Activated CD8-positive, alpha-beta T cell treated with anti-CD3 and anti-CD28 coated beads, Interleukin-2, amount 10 ng/mL, durations not matched to agents 7 days and 5 days (primary cell): ENCODE results near the gene ZKSCAN1. TPM values are rescaled to one million over a fixed set of nuclear protein-coding genes. Genes with fewer than 3 reads are reported as not detected.

Source experiments
- ATAC-seq: fragments of 150-1000 bp; cut with Tn5 transposase; one replicate; pipeline ENCODE4 v1.10.0; 2021; ENCODE audit warnings: moderate library complexity
- CTCF ChIA-PET: fragments of 350-600 bp; sonication (Branson Sonifier 250); formaldehyde crosslinking; loops from one replicate; lab custom pipeline; 2021; ENCODE audit warnings: antibody characterized with exemption; lab: Charles Lee
- POLR2A ChIA-PET: fragments of 350-600 bp; sonication (Branson Sonifier 250); formaldehyde crosslinking; loops from one replicate; lab custom pipeline; 2021; ENCODE audit warnings: antibody characterized with exemption; lab: Charles Lee
- DNase-seq: peaks from one replicate; pipeline ENCODE4 v3.0.0-alpha.2; 2020
- H3K27ac Mint-ChIP-seq: one replicate; pipeline ENCODE4 v1.8.0; 2021; ENCODE audit warnings: mild to moderate bottlenecking, mixed read lengths
- H3K27me3 Mint-ChIP-seq: one replicate; pipeline ENCODE4 v1.8.0; 2021; ENCODE audit warnings: low read depth, mixed read lengths
- H3K36me3 Mint-ChIP-seq: one replicate; pipeline ENCODE4 v1.8.0; 2021; ENCODE audit warnings: low read depth, mixed read lengths
- H3K4me1 Mint-ChIP-seq: one replicate; pipeline ENCODE4 v1.8.0; 2021; ENCODE audit warnings: low read depth, mixed read lengths
- H3K4me3 Mint-ChIP-seq: one replicate; pipeline ENCODE4 v1.8.0; 2021; ENCODE audit warnings: mild to moderate bottlenecking, mixed read lengths
- H3K9me3 Mint-ChIP-seq: one replicate; pipeline ENCODE4 v1.8.0; 2022; ENCODE audit warnings: mixed read lengths; ENCODE audit not compliant: insufficient read depth
- total RNA-seq, 2 experiments: library from RNA; stranded (reverse); gene quantifications; one replicate each; pipeline ENCODE4 v1.2.3, GENCODE V29; 2021

The ZKSCAN1 gene
- total RNA-seq, 2 experiments from 2014 or later = 50.4 to 54.5 TPM

- no peak for ATAC-seq
- POLR2A ChIA-PET = no interaction called here
Observed at GRCh38 chr7:100065452-100066186, 50.2 kb downstream of the ZKSCAN1 start.

GRCh38 chr7:100066953-100067352 lies 51.6 kb downstream of the ZKSCAN1 start:
- peaks cover 50% of the 10 kb centered on the region for H3K36me3 Mint-ChIP-seq
- no peak for DNase-seq
- CTCF ChIA-PET = interaction anchor here (1.0 kb wide), 1 partner anchor 73 kb away, joined by 3 read pairs; no protein-coding TSS in a partner anchor

More at GRCh38 chr7:100065452-100066186, 50.2 kb downstream of the ZKSCAN1 start:
- Mint-ChIP-seq H3K4me3 (no peak overlapping the region), H3K9me3 (peaks cover 5% of the 10 kb centered on the region), H3K27ac (no peak overlapping the region), H3K4me1 (no peaks in the 10 kb centered on the region), H3K36me3 (peaks cover 42% of the 10 kb centered on the region), H3K27me3 (no peaks in the 10 kb centered on the region)
- CTCF ChIA-PET = no interaction called here
- no peak for DNase-seq

DNA sequence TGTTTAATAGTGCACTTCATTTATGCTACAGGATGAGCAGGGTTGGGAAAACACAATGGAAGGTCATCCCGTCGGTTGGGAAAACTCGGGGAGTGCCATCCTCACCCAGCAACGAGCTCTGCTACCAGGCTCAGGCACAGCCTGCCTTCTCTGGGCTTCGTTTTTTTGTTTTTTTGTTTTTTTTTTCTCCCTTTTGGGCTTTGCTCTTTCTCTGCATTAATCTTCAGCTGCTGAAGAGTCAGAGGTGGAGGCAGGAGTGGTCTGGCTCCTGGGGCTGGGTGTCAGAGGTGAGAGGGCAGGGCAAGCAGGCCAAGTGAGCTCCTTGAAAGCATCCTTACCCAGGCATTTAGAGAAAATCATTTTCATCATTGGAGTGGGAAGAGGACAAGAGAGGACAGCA lies 54.6 kb downstream of the ZKSCAN1 start:
- no peak overlapping the region for H3K27ac Mint-ChIP-seq
- H3K9me3 Mint-ChIP-seq = peaks cover 26% of the 10 kb centered on the region
- H3K27me3 Mint-ChIP-seq = no peaks in the 10 kb centered on the region
- no peaks in the 10 kb centered on the region for H3K4me1 Mint-ChIP-seq
- DNase-seq (no peak), ATAC-seq (no peak)
- no peak overlapping the region for H3K4me3 Mint-ChIP-seq
- CTCF ChIA-PET = no interaction called here
- POLR2A ChIA-PET = no interaction called here
- H3K36me3 Mint-ChIP-seq = peaks cover 68% of the 10 kb centered on the region

More at GRCh38 chr7:100066953-100067352, 51.6 kb downstream of the ZKSCAN1 start:
- POLR2A ChIA-PET = interaction anchor here (1.2 kb wide), 1 partner anchor 11 kb away, joined by 3 read pairs; no protein-coding TSS in a partner anchor
- H3K4me3 Mint-ChIP-seq = no peak overlapping the region
- H3K4me1 Mint-ChIP-seq = no peaks in the 10 kb centered on the region
- H3K27ac Mint-ChIP-seq = no peak overlapping the region
- H3K9me3 Mint-ChIP-seq = peaks cover 15% of the 10 kb centered on the region
- no peaks in the 10 kb centered on the region for H3K27me3 Mint-ChIP-seq
- ATAC-seq = no peak

DNA sequence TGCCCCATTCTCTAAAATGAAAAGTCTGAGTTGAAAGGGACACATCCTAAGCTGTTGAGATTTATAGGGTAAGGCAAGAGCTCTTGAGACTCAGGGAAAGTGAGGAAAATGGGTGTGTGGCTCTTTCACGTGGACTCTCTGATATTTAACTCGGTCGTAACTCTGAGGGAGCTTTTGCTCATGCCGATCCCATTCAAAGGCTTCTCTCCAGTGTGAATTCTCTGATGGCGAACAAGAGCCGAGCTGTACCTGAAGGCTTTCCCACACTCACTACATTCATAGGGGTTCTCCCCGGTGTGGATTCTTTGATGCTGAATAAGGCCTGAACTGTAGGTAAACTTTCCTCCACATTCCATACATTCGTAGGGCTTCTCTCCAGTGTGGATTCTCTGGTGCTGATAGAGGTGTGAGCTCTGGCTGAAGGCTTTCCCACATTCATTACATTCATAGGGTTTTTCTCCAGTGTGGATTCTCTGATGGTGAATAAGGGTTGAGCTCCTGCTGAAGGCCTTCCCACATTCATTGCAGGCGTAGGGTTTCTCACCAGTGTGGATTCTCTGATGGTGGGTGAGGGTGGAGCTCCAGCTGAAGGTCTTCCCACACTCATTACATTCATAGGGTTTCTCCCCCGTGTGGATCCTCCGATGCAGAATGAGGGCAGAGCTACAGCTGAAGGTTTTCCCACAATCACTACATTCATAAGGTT lies 55.8 kb downstream of the ZKSCAN1 start:
- Mint-ChIP-seq H3K36me3 (peaks cover 76% of the 10 kb centered on the region), H3K27me3 (no peaks in the 10 kb centered on the region), H3K4me3 (no peak overlapping the region), H3K4me1 (no peaks in the 10 kb centered on the region), H3K9me3 (peaks cover 26% of the 10 kb centered on the region), H3K27ac (no peak overlapping the region)
- ATAC-seq = no peak
- ChIA-PET POLR2A (interaction anchor here (1.1 kb wide), 1 partner anchor 56 kb away, joined by 4 read pairs; the partner anchor contains the start of gene ZKSCAN1), CTCF (interaction anchor here (0.8 to 1.1 kb wide), 3 partner anchors 8 to 18 kb away, joined by 3 to 5 read pairs (median 4); partner anchors contain the start of gene ZNF3)
- DNase-seq = no peak

DNA sequence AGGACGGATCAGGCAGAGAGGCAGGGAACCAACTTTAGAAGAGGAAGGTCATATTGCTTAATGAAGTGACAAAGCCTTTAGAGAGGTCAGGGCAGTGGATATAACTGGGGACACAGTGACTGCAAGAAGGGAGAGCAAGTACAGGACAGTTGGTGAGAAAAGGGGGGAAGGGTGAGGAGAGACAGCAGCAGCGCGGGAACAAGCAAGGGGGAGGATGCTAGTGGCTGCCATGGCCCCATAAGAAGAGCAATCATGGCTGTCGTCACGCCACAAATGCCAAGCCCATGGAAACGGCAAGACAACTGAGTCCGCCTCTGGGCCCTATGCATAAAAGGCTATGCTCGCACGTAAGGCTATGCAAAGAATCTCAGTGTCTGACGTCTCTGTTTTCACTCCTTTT lies 57.1 kb downstream of the ZKSCAN1 start:
- Mint-ChIP-seq H3K9me3 (peaks cover 26% of the 10 kb centered on the region), H3K27me3 (no peaks in the 10 kb centered on the region), H3K27ac (no peak overlapping the region), H3K4me3 (no peak overlapping the region), H3K4me1 (no peaks in the 10 kb centered on the region), H3K36me3 (peaks cover 83% of the 10 kb centered on the region)
- ChIA-PET CTCF (interaction anchor here (1.3 to 1.5 kb wide), 2 partner anchors 10 to 22 kb away, joined by 3 to 4 read pairs; partner anchors contain the start of gene ZSCAN21), POLR2A (interaction anchor here (1.4 kb wide), 1 partner anchor 8 kb away, joined by 5 read pairs; no protein-coding TSS in a partner anchor)
- ATAC-seq = no peak
- no peak for DNase-seq

- peaks cover 26% of the 10 kb centered on the region for H3K9me3 Mint-ChIP-seq
- no peak overlapping the region for H3K27ac Mint-ChIP-seq
- POLR2A ChIA-PET = interaction anchor here (0.6 to 0.7 kb wide), 3 partner anchors 58 to 712 kb away, joined by 3 to 4 read pairs (median 3); no protein-coding TSS in a partner anchor
- no peak for ATAC-seq
- H3K4me1 Mint-ChIP-seq = peaks cover 4% of the 10 kb centered on the region
- CTCF ChIA-PET = no interaction called here
- peaks cover 82% of the 10 kb centered on the region for H3K36me3 Mint-ChIP-seq
- no peak for DNase-seq
- no peak overlapping the region for H3K4me3 Mint-ChIP-seq
- H3K27me3 Mint-ChIP-seq = no peaks in the 10 kb centered on the region
Observed at GRCh38 chr7:100074841-100075240, 59.4 kb downstream of the ZKSCAN1 start.

GRCh38 chr7:100075418-100075817 lies 60.0 kb downstream of the ZKSCAN1 start:
- ChIA-PET POLR2A (interaction anchor here (0.6 kb wide), 1 partner anchor 616 kb away, joined by 3 read pairs; no protein-coding TSS in a partner anchor), CTCF (interaction anchor here (1.2 kb wide), 1 partner anchor 14 kb away, joined by 3 read pairs; no protein-coding TSS in a partner anchor)
- no peaks in the 10 kb centered on the region for H3K27me3 Mint-ChIP-seq
- H3K36me3 Mint-ChIP-seq = peaks cover 76% of the 10 kb centered on the region
- ATAC-seq (no peak), DNase-seq (no peak)
- H3K4me3 Mint-ChIP-seq = no peak overlapping the region
- H3K9me3 Mint-ChIP-seq = peaks cover 21% of the 10 kb centered on the region
- no peak overlapping the region for H3K27ac Mint-ChIP-seq
- H3K4me1 Mint-ChIP-seq = peaks cover 9% of the 10 kb centered on the region

DNA sequence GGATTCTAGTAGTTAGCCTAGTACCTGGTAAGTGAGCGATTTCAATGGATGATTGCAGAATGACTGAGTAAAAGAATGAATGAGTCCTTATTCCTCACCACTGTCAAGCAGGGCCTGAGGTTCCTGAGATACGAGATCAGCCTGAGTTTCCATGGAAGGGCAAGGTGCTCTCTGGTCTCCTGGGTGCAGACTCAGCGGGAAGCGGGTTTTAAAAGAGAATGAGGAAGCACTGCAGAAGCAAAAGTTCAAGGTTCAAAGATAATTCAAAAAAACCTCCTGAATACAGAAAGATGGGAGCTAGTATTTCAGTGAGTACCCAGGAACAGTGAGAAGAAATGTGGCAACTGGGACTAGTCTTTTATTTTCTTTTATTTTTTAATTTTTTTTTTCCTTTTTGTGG lies 61.8 kb downstream of the ZKSCAN1 start:
- ChIA-PET CTCF (interaction anchor here (0.6 to 1.1 kb wide), 2 partner anchors 13 to 97 kb away, joined by 3 to 5 read pairs; no protein-coding TSS in a partner anchor), POLR2A (interaction anchor here (0.7 kb wide), 1 partner anchor 62 kb away, joined by 3 read pairs; no protein-coding TSS in a partner anchor)
- Mint-ChIP-seq H3K4me3 (no peak overlapping the region), H3K9me3 (peaks cover 9% of the 10 kb centered on the region), H3K27ac (no peak overlapping the region), H3K27me3 (no peaks in the 10 kb centered on the region), H3K36me3 (peaks cover 58% of the 10 kb centered on the region), H3K4me1 (peaks cover 17% of the 10 kb centered on the region)
- ATAC-seq (no peak), DNase-seq (no peak)

- CTCF ChIA-PET = interaction anchor here (1.2 to 1.8 kb wide), 2 partner anchors 8 to 38 kb away, joined by 3 to 5 read pairs; no protein-coding TSS in a partner anchor
- peaks cover 25% of the 10 kb centered on the region for H3K4me1 Mint-ChIP-seq
- POLR2A ChIA-PET = no interaction called here
- no peak for ATAC-seq
- H3K27ac Mint-ChIP-seq = peak overlapping the region; percentile 17
- H3K4me3 Mint-ChIP-seq = no peak overlapping the region
- DNase-seq = no peak
- H3K36me3 Mint-ChIP-seq = peaks cover 41% of the 10 kb centered on the region
- H3K9me3 Mint-ChIP-seq = no peaks in the 10 kb centered on the region
- peaks cover 3% of the 10 kb centered on the region for H3K27me3 Mint-ChIP-seq
Observed at GRCh38 chr7:100079024-100079560, 63.7 kb downstream of the ZKSCAN1 start.

GRCh38 chr7:100080907-100081534 lies 65.6 kb downstream of the ZKSCAN1 start:
- H3K4me1 Mint-ChIP-seq = peaks cover 25% of the 10 kb centered on the region
- H3K9me3 Mint-ChIP-seq = no peaks in the 10 kb centered on the region
- H3K36me3 Mint-ChIP-seq = peaks cover 21% of the 10 kb centered on the region
- peak overlapping the region; percentile 83 for H3K4me3 Mint-ChIP-seq
- no peak for ATAC-seq
- H3K27me3 Mint-ChIP-seq = peaks cover 3% of the 10 kb centered on the region
- peak overlapping the region; percentile 72 for H3K27ac Mint-ChIP-seq
- no peak for DNase-seq
- CTCF ChIA-PET = interaction anchor here (0.9 to 1.2 kb wide), 3 partner anchors 9 to 96 kb away, joined by 3 read pairs; partner anchors contain the start of genes GPC2 and STAG3
- POLR2A ChIA-PET = interaction anchor here (0.6 to 3.0 kb wide), 4 partner anchors 19 to 161 kb away, joined by 3 to 19 read pairs (median 4); partner anchors contain the start of genes AP4M1, MCM7, ZKSCAN1 and ZSCAN21
